DOHH2 (cell line): ENCODE data around the gene ODF2L.

ENCODE experiments used
- H3F3A ChIP-seq: fragments of 200-600 bp; sonication (generic), shearing (Covaris generic); 2 replicates; pipeline ENCODE4 v1.6.0; 2016; ENCODE audit warnings: antibody characterized with exemption, mild to moderate bottlenecking; ENCODE audit not compliant: control insufficient read depth, insufficient read depth
- H3K27ac ChIP-seq: fragments of 200-600 bp; sonication (generic); 2 replicates; pipeline ENCODE4 v1.5.1; 2014; ENCODE audit warnings: low read depth, mild to moderate bottlenecking, low read length, moderate library complexity
- H3K27me3 ChIP-seq: fragments of 200-600 bp; sonication (generic); 2 replicates; pipeline ENCODE4 v1.6.1; 2014; ENCODE audit warnings: mild to moderate bottlenecking, low read length, mixed read lengths; ENCODE audit not compliant: control insufficient read depth
- H3K36me3 ChIP-seq: fragments of 200-600 bp; sonication (generic); 2 replicates; pipeline ENCODE4 v1.6.1; 2014; ENCODE audit warnings: mild to moderate bottlenecking, low read length, moderate library complexity, mixed read lengths; ENCODE audit not compliant: control insufficient read depth
- H3K4me1 ChIP-seq: fragments of 200-600 bp; sonication (generic); 2 replicates; pipeline ENCODE4 v1.6.1; 2014; ENCODE audit warnings: mild to moderate bottlenecking, low read length, mixed read lengths; ENCODE audit not compliant: control insufficient read depth
- H3K4me2 ChIP-seq: fragments of 200-600 bp; sonication (generic); 2 replicates; pipeline ENCODE4 v1.6.0; 2014; ENCODE audit warnings: mild to moderate bottlenecking, low read length, moderate library complexity
- H3K4me3 ChIP-seq: fragments of 200-600 bp; sonication (generic); 2 replicates; pipeline ENCODE4 v1.5.1; 2014; ENCODE audit warnings: mild to moderate bottlenecking, low read length, mixed read lengths
- H3K79me2 ChIP-seq: fragments of 200-600 bp; sonication (generic); 2 replicates; pipeline ENCODE4 v1.6.1; 2014; ENCODE audit warnings: mild to moderate bottlenecking, low read length, mixed read lengths; ENCODE audit not compliant: control insufficient read depth
- H3K9me2 ChIP-seq: fragments of 200-600 bp; sonication (generic); replicated peaks from 2 replicates; pipeline ENCODE4 v1.6.1; 2014; ENCODE audit warnings: mild to moderate bottlenecking, low read length, mixed read lengths; ENCODE audit not compliant: control insufficient read depth
- H3K9me3 ChIP-seq: fragments of 200-600 bp; sonication (generic); 2 replicates; pipeline ENCODE4 v1.6.1; 2014; ENCODE audit warnings: antibody characterized with exemption, low read length, mixed read lengths; ENCODE audit not compliant: control insufficient read depth, insufficient read depth
- H4K20me1 ChIP-seq: fragments of 200-600 bp; sonication (generic); 2 replicates; pipeline ENCODE4 v1.6.0; 2014; ENCODE audit warnings: low read depth, mild to moderate bottlenecking, antibody characterized with exemption, low read length, moderate library complexity; ENCODE audit not compliant: control insufficient read depth, insufficient read depth
- CTCF ChIP-seq: fragments of 200-600 bp; sonication (generic); IDR thresholded peaks from one replicate; pipeline ENCODE4 v1.5.1; 2014; ENCODE audit warnings: antibody characterized with exemption, mild to moderate bottlenecking, low read depth, low read length; ENCODE audit not compliant: poor library complexity, severe bottlenecking
- EZH2phosphoT487 ChIP-seq: fragments of 200-600 bp; sonication (generic); IDR thresholded peaks from 2 replicates; pipeline ENCODE4 v1.6.1; 2017; ENCODE audit warnings: borderline replicate concordance, mild to moderate bottlenecking, antibody characterized with exemption, low read length, moderate library complexity, mixed read lengths

ODF2L gene

DNA sequence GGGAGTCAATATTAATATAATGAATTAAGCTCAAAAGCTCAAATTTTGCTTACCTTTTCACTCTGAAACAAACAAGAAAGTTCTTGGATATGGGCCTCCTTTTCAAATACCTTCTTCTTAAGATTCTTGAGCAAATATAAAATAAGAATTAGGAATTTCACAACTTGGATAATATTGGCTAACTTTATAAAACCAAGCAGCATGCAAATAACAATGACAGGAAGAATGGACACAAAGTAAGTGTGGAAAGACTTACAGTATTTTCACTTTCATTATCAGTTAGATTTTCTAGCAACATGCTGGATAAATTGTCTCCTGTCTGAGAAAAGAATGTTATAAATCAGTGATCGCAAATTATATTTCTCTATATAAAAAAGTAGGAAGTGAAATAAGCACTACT lies 13.2 kb downstream of the ODF2L start:
- Histone ChIP-seq H3K27ac (no peak overlapping the region), H3K27me3 (no peaks in the 10 kb centered on the region), H4K20me1 (no peaks in the 10 kb centered on the region), H3F3A (no peaks in the 10 kb centered on the region), H3K4me1 (no peaks in the 10 kb centered on the region), H3K79me2 (no peaks in the 10 kb centered on the region), H3K4me2 (no peak overlapping the region), H3K9me2 (no peaks in the 10 kb centered on the region), H3K9me3 (peaks cover 3% of the 10 kb centered on the region; the same call in 1 of the 2 replicates), H3K36me3 (no peaks in the 10 kb centered on the region), H3K4me3 (no peak overlapping the region)
- TF ChIP-seq EZH2phosphoT487 (no peak), CTCF (no peak)

GRCh38 chr1:86381223-86381622 lies 14.9 kb downstream of the ODF2L start:
- H3K4me2 ChIP-seq, result no peak overlapping the region
- TF ChIP-seq CTCF (no peak), EZH2phosphoT487 (no peak)

DNA sequence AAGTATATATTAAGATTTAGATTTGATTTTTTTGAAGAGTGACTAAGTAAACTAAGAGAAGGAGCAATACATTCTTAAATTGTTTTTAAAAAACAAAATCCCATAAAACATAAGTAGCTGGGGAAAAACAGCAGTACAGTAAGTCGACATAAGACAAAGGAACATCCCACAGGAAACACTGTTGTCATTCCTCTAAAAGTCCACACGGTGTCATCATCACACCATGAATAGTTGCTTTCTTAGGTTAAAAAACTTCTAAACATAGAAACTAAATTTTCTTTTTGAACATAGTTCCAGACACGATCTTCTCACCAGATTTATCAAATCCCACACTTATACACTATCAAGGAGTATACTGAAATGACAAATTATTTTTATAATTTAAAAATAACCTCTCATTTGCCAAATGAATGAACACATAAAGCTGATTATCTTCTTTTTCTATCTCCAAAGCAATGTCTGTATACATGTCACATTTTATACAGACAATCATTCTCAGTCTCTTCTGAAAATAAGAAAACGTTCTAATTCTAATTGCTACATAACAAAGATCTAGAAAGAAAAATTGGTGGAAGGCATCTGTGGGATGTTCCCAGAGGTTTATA lies 15.8 kb downstream of the ODF2L start:
- Histone ChIP-seq H3K9me2 (no peaks in the 10 kb centered on the region), H4K20me1 (no peaks in the 10 kb centered on the region), H3K9me3 (peaks cover 12% of the 10 kb centered on the region), H3K36me3 (no peaks in the 10 kb centered on the region), H3K4me3 (no peak overlapping the region), H3K4me2 (no peak overlapping the region), H3K79me2 (no peaks in the 10 kb centered on the region), H3K4me1 (no peaks in the 10 kb centered on the region), H3K27ac (no peak overlapping the region), H3F3A (no peaks in the 10 kb centered on the region), H3K27me3 (no peaks in the 10 kb centered on the region)
- peak; percentile 57 for TF ChIP-seq CTCF
- no peak for TF ChIP-seq EZH2phosphoT487

More at GRCh38 chr1:86381223-86381622, 14.9 kb downstream of the ODF2L start:
- Histone ChIP-seq H3K27me3 (no peaks in the 10 kb centered on the region), H3K9me3 (peaks cover 12% of the 10 kb centered on the region), H3K4me3 (no peak overlapping the region), H3F3A (no peaks in the 10 kb centered on the region), H3K79me2 (no peaks in the 10 kb centered on the region), H3K36me3 (no peaks in the 10 kb centered on the region), H3K27ac (no peak overlapping the region), H4K20me1 (no peaks in the 10 kb centered on the region), H3K9me2 (no peaks in the 10 kb centered on the region), H3K4me1 (no peaks in the 10 kb centered on the region)
